K562 treated with DMSO at 1 percent for 4 hours (cell line): ENCODE measurements around the gene MSS51. TPM values are rescaled to one million over a fixed set of nuclear protein-coding genes. Genes with fewer than 3 reads are reported as not detected.

Source experiments
- total RNA-seq: library from RNA; unstranded; fragments of 300-600 nt; gene quantifications from 2 replicates; pipeline ENCODE4 v1.2.3, GENCODE V29; 2022; ENCODE audit not compliant: insufficient read depth

The MSS51 gene
- total RNA-seq = 2.6 and 3.2 TPM in 2 replicates

GRCh38 chr10:73433538-73433867, at the start of gene MSS51:
Gene MSS51 (minus strand): TSS chr10:73433561. CDS start chr10:73428284, 5,277 bp downstream.

GRCh38 chr10:73413528-73414229, 19.7 kb downstream of the MSS51 start, which contains the start of gene ANXA7:
Gene ANXA7 (minus strand): TSS chr10:73414058. CDS start chr10:73400856, 13,202 bp downstream.

Other genes starting within 250 kb of the MSS51 start
- gene DNAJC9, start 186.3 kb downstream of the MSS51 start, total RNA-seq = 69.9 and 74.2 TPM in 2 replicates
- gene MRPS16, start 180.9 kb downstream of the MSS51 start, total RNA-seq = 59.7 and 59.9 TPM in 2 replicates
- 2.0 and 2.9 TPM in 2 replicates for gene CFAP70, start 74.7 kb downstream of the MSS51 start, total RNA-seq
- 73.3 and 91.6 TPM in 2 replicates for gene ANXA7, start 19.5 kb downstream of the MSS51 start, total RNA-seq
- 15.7 and 16.5 TPM in 2 replicates for gene PPP3CB, start 62.5 kb upstream of the MSS51 start, total RNA-seq
- 12.0 and 12.4 TPM in 2 replicates for gene USP54, start 157.8 kb upstream of the MSS51 start, total RNA-seq
- not detected in 2 replicates for gene MYOZ1, start 207.9 kb upstream of the MSS51 start, total RNA-seq
- gene SYNPO2L, start 222.5 kb upstream of the MSS51 start, total RNA-seq = not detected in 2 replicates